Naive thymus-derived CD8-positive, alpha-beta T cell (primary cell): ENCODE results near the gene LHX8. TPM values are rescaled to one million over a fixed set of nuclear protein-coding genes. Genes with fewer than 3 reads are reported as not detected.
"Not testable (repeated sequence)": the region's sequence is repeated elsewhere in the genome, so short reads cannot be mapped to it uniquely, and the experiment has no call there.

ENCODE experiments used
- ATAC-seq, 2 donors: fragments of 150-1000 bp; cut with Tn5 transposase in 1 of 2; sonication (Bioruptor Pico), chemical (Tn5 transposase) in 1 of 2; 1 replicate in 1 of 2; 2 replicates in 1 of 2; pipeline ENCODE4 v1.10.0; 2021; ENCODE audit warnings: mild to moderate bottlenecking in 2 of 2, moderate library complexity in 2 of 2
- POLR2A ChIA-PET: fragments of 350-600 bp; sonication (Branson Sonifier 250); formaldehyde crosslinking; loops from one replicate; lab custom pipeline; 2021; ENCODE audit warnings: antibody characterized with exemption; lab: Charles Lee
- DNase-seq, 10 donors: peaks; one replicate each; pipeline versions ENCODE4 v3.0.0 to v3.0.0-alpha.2; 2020 to 2022
- H3K27ac Mint-ChIP-seq, 10 donors: one replicate each; pipeline ENCODE4 v1.8.0; 2020 to 2022; ENCODE audit warnings: mild to moderate bottlenecking in 10 of 10, mixed read lengths in 10 of 10, moderate library complexity in 4 of 10, inconsistent platforms in 1 of 10
- H3K27me3 Mint-ChIP-seq, 5 donors: one replicate each; pipeline ENCODE4 v1.8.0; 2021 to 2022; ENCODE audit warnings: mixed read lengths in 5 of 5
- H3K36me3 Mint-ChIP-seq, 3 donors: one replicate each; pipeline ENCODE4 v1.8.0; 2020 to 2022; ENCODE audit warnings: mixed read lengths in 3 of 3, mild to moderate bottlenecking in 2 of 3, inconsistent platforms in 1 of 3
- H3K4me1 Mint-ChIP-seq, 4 donors: one replicate each; pipeline ENCODE4 v1.8.0; 2021 to 2022; ENCODE audit warnings: mixed read lengths in 4 of 4
- H3K4me3 Mint-ChIP-seq, 10 donors: one replicate each; pipeline ENCODE4 v1.8.0; 2020 to 2022; ENCODE audit warnings: mild to moderate bottlenecking in 10 of 10, mixed read lengths in 10 of 10, moderate library complexity in 6 of 10, inconsistent platforms in 1 of 10
- H3K9me3 Mint-ChIP-seq, 9 donors: one replicate each; pipeline ENCODE4 v1.8.0; 2020 to 2022; ENCODE audit warnings: mixed read lengths in 9 of 9, mild to moderate bottlenecking in 3 of 9, inconsistent platforms in 1 of 9, moderate library complexity in 1 of 9
- polyA plus RNA-seq, 3 donors: library from polyadenylated mRNA; unstranded; fragments of 300-500 nt; fragmentation: Illumina TruSeq; gene quantifications; one replicate each; pipeline ENCODE4 v1.2.3, GENCODE V29; 2021
- total RNA-seq, 8 experiments: library from RNA in 2 of 8; stranded (reverse) in 2 of 8; gene quantifications; one replicate each; pipeline ENCODE4 v1.2.3 and lab custom pipeline; 2021 to 2026

Gene LHX8
- total and polyA plus RNA-seq, 5 experiments from 2014 or later = not detected

- H3K9me3 Mint-ChIP-seq = peaks cover 0 to 15% (median 1%) of the 10 kb centered on the region in 9 donors
- ATAC-seq (no peak), DNase-seq (no peak)
- H3K4me1 Mint-ChIP-seq = peaks cover 6 to 25% (median 20%) of the 10 kb centered on the region in 4 donors
- peak overlapping the region in 6 of 10 donors; percentile 56 to 79 (median 70) for H3K4me3 Mint-ChIP-seq
- POLR2A ChIA-PET = no interaction called here
- H3K27me3 Mint-ChIP-seq = peaks cover 50 to 74% (median 59%) of the 10 kb centered on the region in 5 donors
- H3K36me3 Mint-ChIP-seq = peaks cover 0 to 14% (median 9%) of the 10 kb centered on the region in 3 donors
- peak overlapping the region in 1 of 10 donors; percentile 74 for H3K27ac Mint-ChIP-seq
These were observed 2.1 kb downstream of the LHX8 start for GRCh38 chr1:75136195-75136815.

- ATAC-seq (no peak), DNase-seq (no peak)
- POLR2A ChIA-PET = no interaction called here
- Mint-ChIP-seq H3K9me3 (peaks cover 0 to 15% (median 0%) of the 10 kb centered on the region in 9 donors), H3K27ac (no peak overlapping the region), H3K4me3 (peak overlapping the region in 1 of 10 donors; percentile 22), H3K4me1 (peaks cover 6 to 25% (median 20%) of the 10 kb centered on the region in 4 donors), H3K36me3 (peaks cover 0 to 10% (median 9%) of the 10 kb centered on the region in 3 donors), H3K27me3 (peaks cover 44 to 68% (median 52%) of the 10 kb centered on the region in 5 donors)
These were observed 2.9 kb downstream of the LHX8 start for GRCh38 chr1:75136921-75137641.

DNA sequence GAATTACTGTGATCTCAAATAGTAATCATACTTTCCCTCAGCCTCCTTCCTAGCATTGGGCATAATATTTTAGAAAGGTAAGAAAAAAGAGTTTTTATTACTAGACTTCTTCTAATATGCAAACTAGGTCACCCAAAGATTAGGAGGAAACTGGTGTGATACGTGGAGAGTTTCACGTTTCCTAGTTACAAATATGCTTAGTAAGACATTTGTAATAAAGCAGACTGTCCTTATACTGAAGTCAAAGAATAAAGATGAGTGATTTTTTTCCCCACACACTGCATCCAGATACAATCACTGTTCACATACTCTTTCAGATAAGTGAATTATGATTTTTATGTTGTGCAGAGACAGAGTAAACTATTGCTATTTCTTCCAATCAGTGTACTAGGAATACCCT lies 17.9 kb downstream of the LHX8 start:
- Mint-ChIP-seq H3K27me3 (peaks cover 0 to 11% (median 5%) of the 10 kb centered on the region in 5 donors), H3K9me3 (peaks cover 0 to 23% (median 3%) of the 10 kb centered on the region in 9 donors), H3K27ac (no peak overlapping the region), H3K4me1 (no peaks in the 10 kb centered on the region), H3K4me3 (no peak overlapping the region), H3K36me3 (peaks cover 0 to 5% (median 0%) of the 10 kb centered on the region in 3 donors)
- ATAC-seq (no peak), DNase-seq (no peak)
- POLR2A ChIA-PET = no interaction called here

DNA sequence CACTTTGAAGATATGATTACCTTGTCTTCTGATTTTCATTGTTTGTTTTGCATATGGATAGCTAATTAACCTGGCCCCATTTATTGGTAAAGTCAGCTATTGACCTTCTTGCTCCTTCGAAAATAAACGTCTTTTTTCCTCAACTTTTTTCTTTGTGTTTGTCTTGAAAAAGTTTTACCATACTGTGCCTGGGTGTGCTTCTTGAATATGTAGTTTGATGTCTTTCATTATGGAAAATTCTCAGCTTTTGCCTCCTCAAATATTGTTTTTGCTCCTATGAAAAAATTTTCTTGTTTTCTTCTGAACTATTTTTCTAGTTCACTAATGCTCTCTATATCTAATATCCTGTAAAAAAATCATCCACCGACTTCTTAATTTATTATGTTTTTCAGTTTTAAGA lies 25.0 kb downstream of the LHX8 start:
- no peak for ATAC-seq
- H3K27me3 Mint-ChIP-seq = peaks cover 0 to 12% (median 3%) of the 10 kb centered on the region in 5 donors

DNA sequence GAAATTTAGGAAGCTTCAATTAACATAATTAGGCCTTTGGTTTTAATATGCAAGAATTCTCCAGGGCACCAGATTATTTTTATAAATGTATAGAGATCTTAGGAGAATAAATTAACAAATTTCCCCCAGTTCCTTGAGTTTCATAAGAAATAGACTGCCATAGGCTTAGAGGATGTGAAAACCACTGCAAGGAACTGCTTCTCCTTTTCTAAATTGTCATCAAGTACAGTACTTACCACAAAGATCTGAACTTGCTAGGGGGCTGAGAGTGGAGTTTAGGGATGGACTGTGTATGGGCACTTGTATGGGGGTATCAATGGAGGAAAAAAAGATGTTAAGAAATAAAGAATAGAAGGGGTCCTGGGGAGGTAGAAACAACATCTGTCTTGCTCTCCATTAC lies 31.1 kb downstream of the LHX8 start:
- Mint-ChIP-seq H3K27ac (no peak overlapping the region), H3K9me3 (peaks cover 0 to 6% (median 0%) of the 10 kb centered on the region in 9 donors), H3K36me3 (no peaks in the 10 kb centered on the region), H3K4me1 (no peaks in the 10 kb centered on the region), H3K27me3 (peaks cover 0 to 5% (median 2%) of the 10 kb centered on the region in 5 donors), H3K4me3 (no peak overlapping the region)
- POLR2A ChIA-PET = no interaction called here
- DNase-seq = no peak
- ATAC-seq = no peak

More for the DNA sequence above, 25.0 kb downstream of the LHX8 start:
- Mint-ChIP-seq H3K9me3 (peaks cover 0 to 19% (median 0%) of the 10 kb centered on the region in 9 donors), H3K4me3 (no peak overlapping the region), H3K36me3 (no peaks in the 10 kb centered on the region), H3K27ac (no peak overlapping the region), H3K4me1 (no peaks in the 10 kb centered on the region)
- DNase-seq = no peak
- POLR2A ChIA-PET = no interaction called here

- Mint-ChIP-seq H3K4me3 (no peak overlapping the region), H3K9me3 (peaks cover 0 to 6% (median 0%) of the 10 kb centered on the region in 9 donors), H3K4me1 (no peaks in the 10 kb centered on the region), H3K36me3 (no peaks in the 10 kb centered on the region), H3K27ac (no peak overlapping the region), H3K27me3 (peaks cover 0 to 5% (median 2%) of the 10 kb centered on the region in 5 donors)
- no peak for DNase-seq
- ATAC-seq = no peak
- POLR2A ChIA-PET = no interaction called here
These were observed 32.6 kb downstream of the LHX8 start for GRCh38 chr1:75166821-75167220.

- H3K4me1 Mint-ChIP-seq = no peaks in the 10 kb centered on the region
- no peak for ATAC-seq
- POLR2A ChIA-PET = no interaction called here
These were observed 35.8 kb downstream of the LHX8 start for GRCh38 chr1:75170011-75170410.

DNA sequence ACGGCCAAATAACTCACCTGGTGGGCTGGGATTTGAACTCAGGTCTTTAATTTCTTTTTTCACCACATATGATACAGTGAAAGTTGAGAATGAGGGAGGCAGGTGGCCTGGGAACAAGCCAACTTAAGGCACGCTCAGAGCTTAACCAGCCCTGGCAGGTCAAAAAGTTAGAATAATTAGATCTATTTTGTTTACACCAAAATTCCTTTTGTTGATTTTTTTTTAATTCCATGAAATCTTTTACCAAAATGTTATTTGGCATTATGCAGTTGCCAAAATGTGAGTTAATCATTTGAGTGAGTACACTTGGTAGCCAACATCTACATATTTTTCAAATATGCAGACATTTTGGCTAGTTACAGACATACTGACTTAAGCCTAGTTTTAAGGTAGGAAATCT lies 36.8 kb downstream of the LHX8 start:
- Mint-ChIP-seq H3K9me3 (peaks cover 0 to 7% (median 0%) of the 10 kb centered on the region in 9 donors), H3K4me1 (no peaks in the 10 kb centered on the region), H3K27ac (no peak overlapping the region), H3K36me3 (no peaks in the 10 kb centered on the region), H3K27me3 (peaks cover 0 to 5% (median 2%) of the 10 kb centered on the region in 5 donors), H3K4me3 (no peak overlapping the region)
- DNase-seq = no peak
- no peak for ATAC-seq
- POLR2A ChIA-PET = no interaction called here

More at GRCh38 chr1:75170011-75170410, 35.8 kb downstream of the LHX8 start:
- Mint-ChIP-seq H3K36me3 (no peaks in the 10 kb centered on the region), H3K9me3 (peaks cover 0 to 8% (median 0%) of the 10 kb centered on the region in 9 donors), H3K4me3 (no peak overlapping the region), H3K27ac (no peak overlapping the region), H3K27me3 (peaks cover 0 to 5% (median 2%) of the 10 kb centered on the region in 5 donors)
- no peak for DNase-seq

GRCh38 chr1:75171876-75172275 lies 37.7 kb downstream of the LHX8 start:
- ATAC-seq (no peak), DNase-seq (no peak)
- POLR2A ChIA-PET = no interaction called here
- no peaks in the 10 kb centered on the region for H3K4me1 Mint-ChIP-seq
- H3K27me3 Mint-ChIP-seq = peaks cover 0 to 5% (median 0%) of the 10 kb centered on the region in 5 donors
- no peaks in the 10 kb centered on the region for H3K36me3 Mint-ChIP-seq
- H3K9me3 Mint-ChIP-seq = peaks cover 0 to 10% (median 0%) of the 10 kb centered on the region in 9 donors
- H3K4me3 Mint-ChIP-seq = no peak overlapping the region
- H3K27ac Mint-ChIP-seq = no peak overlapping the region

GRCh38 chr1:75172556-75172955 lies 38.4 kb downstream of the LHX8 start:
- Mint-ChIP-seq H3K4me1 (no peaks in the 10 kb centered on the region), H3K4me3 (no peak overlapping the region), H3K27me3 (peaks cover 0 to 5% (median 0%) of the 10 kb centered on the region in 5 donors), H3K9me3 (peaks cover 0 to 14% (median 0%) of the 10 kb centered on the region in 9 donors), H3K36me3 (no peaks in the 10 kb centered on the region), H3K27ac (no peak overlapping the region)
- POLR2A ChIA-PET = no interaction called here
- ATAC-seq (no peak), DNase-seq (no peak)

GRCh38 chr1:75174031-75174760 lies 40.0 kb downstream of the LHX8 start:
- POLR2A ChIA-PET = no interaction called here
- no peak for DNase-seq

DNA sequence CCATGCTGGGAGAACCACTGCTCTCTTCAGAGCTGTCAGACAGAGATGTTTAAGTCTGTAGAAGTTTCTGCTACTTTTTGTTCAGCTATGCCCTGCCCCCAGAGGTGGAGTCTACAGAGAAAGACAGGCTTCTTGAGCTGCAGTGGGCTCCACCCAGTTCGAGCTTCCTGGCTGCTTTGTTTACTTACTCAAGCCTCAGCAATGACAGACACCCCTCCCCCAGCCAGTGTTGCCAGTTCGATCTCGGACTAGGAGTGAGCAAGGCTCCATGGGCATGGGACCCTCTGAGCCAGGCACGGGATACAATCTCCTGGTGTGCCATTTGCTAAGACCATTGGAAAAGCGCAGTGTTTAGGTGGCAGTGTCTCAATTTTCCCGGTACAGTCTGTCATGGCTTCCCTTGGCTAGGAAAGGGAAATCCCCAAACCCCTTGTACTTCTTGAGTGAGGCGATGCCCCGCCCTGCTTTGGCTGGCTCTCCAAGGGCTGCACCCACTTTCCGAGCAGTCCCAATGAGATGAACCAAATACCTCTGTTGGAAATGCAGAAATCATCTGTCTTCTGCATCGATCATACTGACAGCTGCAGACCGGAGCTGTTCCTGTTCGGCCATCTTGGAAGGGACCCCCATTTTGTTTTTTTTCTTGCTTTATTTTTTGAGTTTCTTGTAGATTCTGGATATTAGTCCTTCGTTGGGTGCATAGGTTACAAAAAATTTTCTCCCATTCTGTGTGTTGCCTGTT lies 47.2 kb downstream of the LHX8 start:
- DNase-seq, H3K4me1 Mint-ChIP-seq, H3K27ac Mint-ChIP-seq, ATAC-seq, POLR2A ChIA-PET, H3K4me3 Mint-ChIP-seq, H3K36me3 Mint-ChIP-seq: not testable (repeated sequence)
- Mint-ChIP-seq H3K9me3 (peaks cover 2 to 50% (median 28%) of the 10 kb centered on the region in 9 donors), H3K27me3 (peaks cover 6 to 55% (median 7%) of the 10 kb centered on the region in 5 donors)

More at GRCh38 chr1:75174031-75174760, 40.0 kb downstream of the LHX8 start:
- Mint-ChIP-seq H3K9me3 (peaks cover 0 to 23% (median 9%) of the 10 kb centered on the region in 9 donors), H3K27me3 (peaks cover 0 to 10% (median 5%) of the 10 kb centered on the region in 5 donors), H3K4me3 (no peak overlapping the region), H3K4me1 (no peaks in the 10 kb centered on the region), H3K36me3 (no peaks in the 10 kb centered on the region), H3K27ac (peak overlapping the region in 1 of 10 donors; percentile 25)
- no peak for ATAC-seq
